Fibroblast of mammary gland (primary cell): Measurements from ENCODE around the gene CRYBB2.

Source experiments
- DNase-seq: peaks from one replicate; pipeline ENCODE4 v3.0.0-alpha.2; 2010; ENCODE audit warnings: low read depth
- H3K4me3 ChIP-seq: 2 replicates; pipeline ENCODE4 v1.5.1; 2011; ENCODE audit warnings: low read depth, mild to moderate bottlenecking, low read length, moderate library complexity; ENCODE audit not compliant: control insufficient read depth
- TF ChIP-seq, protein P1 (sequence below): conservative IDR thresholded peaks from 2 replicates; pipeline ENCODE4 v1.5.1; 2011; ENCODE audit warnings: low read depth, low read length, inconsistent platforms; ENCODE audit not compliant: control insufficient read depth, insufficient read depth

The CRYBB2 gene, protein sequence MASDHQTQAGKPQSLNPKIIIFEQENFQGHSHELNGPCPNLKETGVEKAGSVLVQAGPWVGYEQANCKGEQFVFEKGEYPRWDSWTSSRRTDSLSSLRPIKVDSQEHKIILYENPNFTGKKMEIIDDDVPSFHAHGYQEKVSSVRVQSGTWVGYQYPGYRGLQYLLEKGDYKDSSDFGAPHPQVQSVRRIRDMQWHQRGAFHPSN

GRCh38 chr22:25219211-25219689 lies at the start of gene CRYBB2:
Gene CRYBB2, plus strand, starts transcription at chr22:25219639. Its CDS starts 1,791 bp downstream, at chr22:25221430.
- TF ChIP-seq, protein P1, sequence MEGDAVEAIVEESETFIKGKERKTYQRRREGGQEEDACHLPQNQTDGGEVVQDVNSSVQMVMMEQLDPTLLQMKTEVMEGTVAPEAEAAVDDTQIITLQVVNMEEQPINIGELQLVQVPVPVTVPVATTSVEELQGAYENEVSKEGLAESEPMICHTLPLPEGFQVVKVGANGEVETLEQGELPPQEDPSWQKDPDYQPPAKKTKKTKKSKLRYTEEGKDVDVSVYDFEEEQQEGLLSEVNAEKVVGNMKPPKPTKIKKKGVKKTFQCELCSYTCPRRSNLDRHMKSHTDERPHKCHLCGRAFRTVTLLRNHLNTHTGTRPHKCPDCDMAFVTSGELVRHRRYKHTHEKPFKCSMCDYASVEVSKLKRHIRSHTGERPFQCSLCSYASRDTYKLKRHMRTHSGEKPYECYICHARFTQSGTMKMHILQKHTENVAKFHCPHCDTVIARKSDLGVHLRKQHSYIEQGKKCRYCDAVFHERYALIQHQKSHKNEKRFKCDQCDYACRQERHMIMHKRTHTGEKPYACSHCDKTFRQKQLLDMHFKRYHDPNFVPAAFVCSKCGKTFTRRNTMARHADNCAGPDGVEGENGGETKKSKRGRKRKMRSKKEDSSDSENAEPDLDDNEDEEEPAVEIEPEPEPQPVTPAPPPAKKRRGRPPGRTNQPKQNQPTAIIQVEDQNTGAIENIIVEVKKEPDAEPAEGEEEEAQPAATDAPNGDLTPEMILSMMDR = no peak
- no peak for DNase-seq
- H3K4me3 ChIP-seq = no peak within 1 kb of the TSS

GRCh38 chr22:25170426-25170980 lies 48.9 kb upstream of the CRYBB2 start:
- TF ChIP-seq, protein P1 = no peak
- DNase-seq = no peak
- no peak overlapping the region for H3K4me3 ChIP-seq

DNA sequence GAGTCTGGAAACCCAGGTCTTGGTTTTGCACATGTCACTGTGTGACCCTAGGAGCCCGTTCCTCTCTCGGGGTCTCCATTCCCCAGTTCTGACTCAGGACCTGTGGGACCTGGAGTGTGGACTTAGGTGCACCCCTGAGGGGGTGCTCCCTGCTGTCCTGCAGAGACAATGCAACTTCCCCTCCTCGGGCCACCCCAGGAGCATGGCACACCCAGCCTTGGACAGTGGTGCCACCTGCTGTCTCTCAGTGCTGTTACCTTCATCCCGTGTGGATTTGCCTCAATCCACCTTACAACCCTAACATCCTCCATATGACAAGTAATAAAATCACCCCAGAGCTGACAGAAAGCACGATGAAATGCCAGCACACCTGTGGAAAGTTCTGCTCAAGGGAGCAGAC lies 47.3 kb upstream of the CRYBB2 start:
- TF ChIP-seq, protein P1 = no peak
- H3K4me3 ChIP-seq = no peak overlapping the region
- DNase-seq = no peak

GRCh38 chr22:25174156-25174887 lies 45.1 kb upstream of the CRYBB2 start:
- H3K4me3 ChIP-seq = no peak overlapping the region
- TF ChIP-seq, protein P1 = no peak
- DNase-seq = no peak

DNA sequence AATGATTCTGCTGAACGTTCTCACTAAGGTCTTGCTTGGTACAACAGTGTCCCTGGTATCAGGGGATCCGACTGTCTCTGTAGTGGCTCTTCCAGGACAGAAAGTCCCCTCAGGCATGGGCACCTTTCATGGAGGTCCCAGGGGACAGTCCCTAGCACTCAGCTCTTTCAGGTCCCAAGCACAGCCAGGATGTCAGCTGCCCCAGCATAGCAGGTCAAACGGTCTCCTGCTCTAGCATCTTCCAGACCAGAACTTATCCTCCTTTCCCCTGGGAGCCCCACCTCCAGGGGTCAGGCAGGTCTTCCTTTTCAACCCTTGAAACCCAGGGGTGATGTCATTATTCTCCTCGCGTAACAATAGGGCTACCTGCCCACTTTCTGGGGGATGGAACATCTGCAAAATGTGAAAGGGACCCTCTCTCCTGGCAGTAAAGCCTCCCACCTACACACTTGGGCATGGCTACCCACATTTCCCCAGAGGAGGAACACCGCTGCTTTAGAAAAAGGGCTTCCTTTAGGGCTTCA lies 44.5 kb upstream of the CRYBB2 start:
- TF ChIP-seq, protein P1 = no peak
- no peak overlapping the region for H3K4me3 ChIP-seq
- no peak for DNase-seq

- no peak for DNase-seq
- TF ChIP-seq, protein P1 = no peak
Observed at GRCh38 chr22:25176175-25176574, 43.3 kb upstream of the CRYBB2 start.

More at GRCh38 chr22:25176175-25176574, 43.3 kb upstream of the CRYBB2 start:
- H3K4me3 ChIP-seq = no peak overlapping the region
